Prostate gland (tissue), 2 donors: ENCODE results near the gene SYNPO2. TPM values are rescaled to one million over a fixed set of nuclear protein-coding genes. Genes with fewer than 3 reads are reported as not detected.

Source experiments
- DNase-seq: peaks from one replicate; pipeline ENCODE4 v3.0.0-alpha.2; 2019; ENCODE audit warnings: low spot score
- H3K27ac ChIP-seq, 2 donors: fragments of 200-600 bp; sonication (generic); 2 replicates each; pipeline ENCODE4 v1.5.1; 2017 to 2019
- H3K27me3 ChIP-seq: fragments of 200-600 bp; sonication (generic); replicated peaks from 2 replicates; pipeline ENCODE4 v1.5.1; 2019; ENCODE audit not compliant: insufficient read depth
- H3K36me3 ChIP-seq, 2 donors: fragments of 200-600 bp; sonication (generic); 1 replicate in 1 of 2; 2 replicates in 1 of 2; pipeline versions ENCODE4 v1.5.1 to v1.8.1; 2017 to 2019
- H3K4me1 ChIP-seq: fragments of 200-600 bp; sonication (generic); replicated peaks from 2 replicates; pipeline ENCODE4 v1.5.1; 2019
- H3K4me3 ChIP-seq, 2 donors: fragments of 200-600 bp; sonication (generic); 2 replicates each; pipeline ENCODE4 v1.5.1; 2017 to 2019
- H3K9me3 ChIP-seq: fragments of 200-600 bp; sonication (generic); 2 replicates; pipeline ENCODE4 v1.5.1; 2017
- POLR2A ChIP-seq: fragments of 450-650 bp; IDR thresholded peaks from one replicate; pipeline ENCODE4 v1.6.1; 2016; ENCODE audit warnings: antibody characterized with exemption, mild to moderate bottlenecking
- POLR2AphosphoS5 ChIP-seq: sonication (generic); formaldehyde crosslinking; IDR thresholded peaks from one replicate; pipeline ENCODE4 v1.6.1; 2017; ENCODE audit warnings: antibody characterized with exemption
- WGBS: methylation state at CpG from one replicate; pipeline ENCODE4 v1.1.5; 2018; 5-methylcytosine and 5-hydroxymethylcytosine counted together
- intact Hi-C: fragments of 100-400 bp; cut with DNase I; formaldehyde crosslinking; loops from one replicate; pipeline ENCODE4 v1.14.2; 2022
- total RNA-seq, 2 donors: library from RNA; depleted of rRNA; stranded (reverse); fragments of >200 nt; gene quantifications; one replicate each; pipeline ENCODE4 v1.1.0, GENCODE V29; 2016
- TF ChIP-seq, protein P1 (sequence below), 4 experiments: fragments of 200-600 bp in 2 of 4; fragments of 450-650 bp in 2 of 4; sonication (generic) in 2 of 4; IDR thresholded peaks; 1 replicate in 3 of 4; 2 replicates in 1 of 4; pipeline ENCODE4 v1.5.1; 2016 to 2019; ENCODE audit warnings: antibody characterized with exemption in 4 of 4, mild to moderate bottlenecking in 2 of 4, moderate library complexity in 2 of 4

The SYNPO2 gene
- total RNA-seq, 2 donors from 2014 or later = 131 to 181 TPM

- H3K9me3 ChIP-seq = no peaks in the 10 kb centered on the region
- TF ChIP-seq, protein P1, sequence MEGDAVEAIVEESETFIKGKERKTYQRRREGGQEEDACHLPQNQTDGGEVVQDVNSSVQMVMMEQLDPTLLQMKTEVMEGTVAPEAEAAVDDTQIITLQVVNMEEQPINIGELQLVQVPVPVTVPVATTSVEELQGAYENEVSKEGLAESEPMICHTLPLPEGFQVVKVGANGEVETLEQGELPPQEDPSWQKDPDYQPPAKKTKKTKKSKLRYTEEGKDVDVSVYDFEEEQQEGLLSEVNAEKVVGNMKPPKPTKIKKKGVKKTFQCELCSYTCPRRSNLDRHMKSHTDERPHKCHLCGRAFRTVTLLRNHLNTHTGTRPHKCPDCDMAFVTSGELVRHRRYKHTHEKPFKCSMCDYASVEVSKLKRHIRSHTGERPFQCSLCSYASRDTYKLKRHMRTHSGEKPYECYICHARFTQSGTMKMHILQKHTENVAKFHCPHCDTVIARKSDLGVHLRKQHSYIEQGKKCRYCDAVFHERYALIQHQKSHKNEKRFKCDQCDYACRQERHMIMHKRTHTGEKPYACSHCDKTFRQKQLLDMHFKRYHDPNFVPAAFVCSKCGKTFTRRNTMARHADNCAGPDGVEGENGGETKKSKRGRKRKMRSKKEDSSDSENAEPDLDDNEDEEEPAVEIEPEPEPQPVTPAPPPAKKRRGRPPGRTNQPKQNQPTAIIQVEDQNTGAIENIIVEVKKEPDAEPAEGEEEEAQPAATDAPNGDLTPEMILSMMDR (IDR thresholded peaks at IDR 0.05) = no peak
- no peak for TF ChIP-seq POLR2A
- TF ChIP-seq POLR2AphosphoS5 = no peak
- no peaks in the 10 kb centered on the region for H3K36me3 ChIP-seq
- intact Hi-C loops = loop anchor here (10.0 kb wide), 1 partner anchor 132 kb away; the partner anchor contains the start of gene USP53
- WGBS = 74% methylated on average over 2 of the region's 2 CpGs
- no peaks in the 10 kb centered on the region for H3K4me1 ChIP-seq
- H3K27ac ChIP-seq = no peak overlapping the region
- no peaks in the 10 kb centered on the region for H3K27me3 ChIP-seq
- H3K4me3 ChIP-seq = no peak overlapping the region
- no peak for DNase-seq
These were observed 194.0 kb downstream of the SYNPO2 start for GRCh38 chr4:119082661-119083060.

- Histone ChIP-seq H3K4me3 (no peak overlapping the region), H3K27ac (no peak overlapping the region), H3K27me3 (no peaks in the 10 kb centered on the region), H3K4me1 (no peaks in the 10 kb centered on the region), H3K36me3 (no peaks in the 10 kb centered on the region), H3K9me3 (no peaks in the 10 kb centered on the region)
- 66% methylated on average over 5 of the region's 5 CpGs for WGBS
- intact Hi-C loops = loop anchor here (10.0 kb wide), 1 partner anchor 130 kb away; the partner anchor contains the start of gene USP53
- TF ChIP-seq, protein P1 (IDR thresholded peaks at IDR 0.05) = no peak
- TF ChIP-seq POLR2AphosphoS5 (no peak), POLR2A (no peak)
- no peak for DNase-seq
These were observed 195.9 kb downstream of the SYNPO2 start for GRCh38 chr4:119084513-119084912.

DNA sequence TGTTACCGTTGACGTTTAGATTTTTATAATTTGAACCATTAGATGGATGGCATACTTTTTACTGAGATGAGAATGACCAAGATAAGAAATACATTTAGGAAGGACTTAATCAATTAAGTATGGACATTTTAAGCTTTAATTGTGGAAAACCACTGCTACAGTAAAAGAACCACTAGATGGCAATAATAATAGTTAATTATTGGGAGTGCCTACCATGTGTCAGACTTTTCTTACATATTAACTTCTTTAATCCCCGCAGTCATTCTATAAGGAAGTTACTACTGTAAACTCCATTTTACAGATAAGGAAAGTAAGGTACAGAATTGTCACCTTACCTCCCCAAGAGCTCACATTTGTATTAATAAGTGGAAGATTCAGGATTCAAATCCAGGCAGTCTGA is 198.5 kb downstream of the SYNPO2 start:
- no peak for DNase-seq
- 78% methylated on average over 3 of the region's 3 CpGs for WGBS
- Histone ChIP-seq H3K36me3 (no peaks in the 10 kb centered on the region), H3K9me3 (no peaks in the 10 kb centered on the region), H3K27ac (no peak overlapping the region), H3K4me3 (no peak overlapping the region), H3K27me3 (no peaks in the 10 kb centered on the region), H3K4me1 (no peaks in the 10 kb centered on the region)
- TF ChIP-seq, protein P1 (IDR thresholded peaks at IDR 0.05) = peak in 1 of 4 experiments; percentile 8
- TF ChIP-seq POLR2A (no peak), POLR2AphosphoS5 (no peak)
- intact Hi-C loops = loop anchor here (10.0 kb wide), 1 partner anchor 128 kb away; the partner anchor contains the start of gene USP53

GRCh38 chr4:119087656-119088055 is 199.0 kb downstream of the SYNPO2 start:
- Histone ChIP-seq H3K36me3 (no peaks in the 10 kb centered on the region), H3K27me3 (no peaks in the 10 kb centered on the region), H3K4me3 (no peak overlapping the region), H3K9me3 (no peaks in the 10 kb centered on the region), H3K4me1 (no peaks in the 10 kb centered on the region), H3K27ac (no peak overlapping the region)
- TF ChIP-seq, protein P1 (IDR thresholded peaks at IDR 0.05) = no peak
- TF ChIP-seq POLR2AphosphoS5 (no peak), POLR2A (no peak)
- intact Hi-C loops = loop anchor here (10.0 kb wide), 1 partner anchor 127 kb away; the partner anchor contains the start of gene USP53
- DNase-seq = no peak
- WGBS = 51% methylated on average over 5 of the region's 5 CpGs
